Embryonic facial prominence (tissue), 1 donor: Measurements from ENCODE around the gene SEC16A.

Source experiments
- DNase-seq: peaks from one replicate; pipeline ENCODE4 v3.0.0-alpha.2; 2016; ENCODE audit errors: extremely low spot score

SEC16A gene

DNA sequence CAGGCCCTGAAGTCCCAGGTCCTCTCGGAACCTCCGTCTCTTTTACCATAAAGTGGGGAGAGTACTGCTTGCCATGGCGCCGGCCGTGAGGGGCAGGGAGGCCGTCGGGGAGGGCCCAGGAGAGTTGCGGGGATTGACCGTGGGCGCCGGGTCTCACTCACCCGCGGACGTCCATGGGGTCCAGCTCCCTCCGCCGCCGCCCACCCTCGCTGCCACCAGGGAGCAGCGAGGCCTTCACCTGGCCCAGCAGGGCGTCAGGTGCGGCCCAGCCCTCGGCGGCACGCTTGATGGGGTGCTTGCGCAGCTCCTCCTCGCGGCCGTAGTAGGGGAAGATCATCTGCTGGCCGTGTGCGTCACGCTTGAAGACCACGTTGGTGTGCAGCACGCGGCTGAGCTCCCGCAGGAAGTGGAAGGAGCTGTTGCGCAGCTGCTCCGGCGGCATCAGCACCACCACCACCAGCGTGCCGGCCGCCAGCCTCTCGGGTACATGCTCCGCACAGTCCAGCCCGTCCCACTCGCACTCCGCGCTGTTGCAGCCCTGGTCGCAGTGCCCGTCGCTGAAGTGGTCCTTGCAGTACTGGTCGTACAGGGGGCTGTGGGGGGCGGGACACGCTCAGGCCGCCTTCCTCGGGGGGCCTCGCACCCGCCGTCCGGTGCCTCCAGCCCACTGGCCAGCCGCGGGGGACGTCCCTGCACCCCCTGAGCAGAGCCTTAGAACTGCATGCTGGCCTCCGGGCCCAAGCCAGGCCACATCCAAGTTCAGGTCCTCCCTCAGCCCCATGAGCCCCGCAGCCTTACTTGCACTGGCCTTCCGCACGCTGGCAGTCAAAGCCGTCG, 21.9 kb upstream of the SEC16A start:
- no peak for DNase-seq

GRCh38 chr9:136502940-136503550, 20.2 kb upstream of the SEC16A start:
- DNase-seq, result no peak

- no peak for DNase-seq
Measured at GRCh38 chr9:136502196-136502595, 19.4 kb upstream of the SEC16A start.

- no peak for DNase-seq
Measured at GRCh38 chr9:136501686-136502085, 18.8 kb upstream of the SEC16A start.

GRCh38 chr9:136499935-136500910, 17.4 kb upstream of the SEC16A start:
- no peak for DNase-seq

DNA sequence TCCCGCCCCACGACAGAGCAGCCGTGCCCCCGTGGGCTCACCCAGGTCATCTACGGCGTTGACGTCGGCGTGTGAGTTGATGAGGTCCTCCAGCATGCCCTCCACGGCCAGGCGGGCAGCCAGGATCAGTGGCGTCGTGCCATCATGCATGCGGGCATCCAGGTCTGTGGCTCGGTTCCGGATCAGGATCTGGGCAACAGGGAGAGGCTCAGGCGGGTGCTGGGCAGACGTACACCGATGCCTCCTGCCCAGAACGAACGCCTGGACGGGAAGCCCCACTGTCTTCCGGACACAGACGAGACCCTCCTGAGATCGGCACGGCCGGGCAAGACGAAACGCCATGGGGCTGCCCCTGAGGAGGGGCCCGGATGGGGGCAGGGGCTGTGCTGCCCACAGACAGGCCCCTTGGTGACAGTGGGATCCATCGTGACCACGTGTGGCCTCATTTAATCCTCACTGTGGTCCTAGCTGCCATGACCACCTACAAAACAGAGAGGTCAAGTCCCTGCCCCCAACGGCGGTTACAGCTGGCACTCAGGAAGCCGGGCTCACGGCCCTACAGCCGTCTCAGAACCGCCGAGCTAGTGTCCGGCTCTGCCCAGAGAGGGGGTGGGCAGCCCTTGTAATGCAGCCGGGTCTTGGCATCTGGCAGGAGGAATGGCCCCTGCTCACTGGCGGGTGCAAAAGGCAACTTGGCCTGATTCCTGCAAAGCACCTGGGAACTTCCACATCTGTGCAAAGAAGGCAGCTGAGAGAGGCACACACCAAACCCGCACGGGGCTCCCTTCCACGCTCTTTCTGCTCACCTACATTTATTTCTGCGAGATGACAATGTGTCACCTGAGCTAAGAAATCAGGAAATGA, 16.5 kb upstream of the SEC16A start:
- no peak for DNase-seq

DNA sequence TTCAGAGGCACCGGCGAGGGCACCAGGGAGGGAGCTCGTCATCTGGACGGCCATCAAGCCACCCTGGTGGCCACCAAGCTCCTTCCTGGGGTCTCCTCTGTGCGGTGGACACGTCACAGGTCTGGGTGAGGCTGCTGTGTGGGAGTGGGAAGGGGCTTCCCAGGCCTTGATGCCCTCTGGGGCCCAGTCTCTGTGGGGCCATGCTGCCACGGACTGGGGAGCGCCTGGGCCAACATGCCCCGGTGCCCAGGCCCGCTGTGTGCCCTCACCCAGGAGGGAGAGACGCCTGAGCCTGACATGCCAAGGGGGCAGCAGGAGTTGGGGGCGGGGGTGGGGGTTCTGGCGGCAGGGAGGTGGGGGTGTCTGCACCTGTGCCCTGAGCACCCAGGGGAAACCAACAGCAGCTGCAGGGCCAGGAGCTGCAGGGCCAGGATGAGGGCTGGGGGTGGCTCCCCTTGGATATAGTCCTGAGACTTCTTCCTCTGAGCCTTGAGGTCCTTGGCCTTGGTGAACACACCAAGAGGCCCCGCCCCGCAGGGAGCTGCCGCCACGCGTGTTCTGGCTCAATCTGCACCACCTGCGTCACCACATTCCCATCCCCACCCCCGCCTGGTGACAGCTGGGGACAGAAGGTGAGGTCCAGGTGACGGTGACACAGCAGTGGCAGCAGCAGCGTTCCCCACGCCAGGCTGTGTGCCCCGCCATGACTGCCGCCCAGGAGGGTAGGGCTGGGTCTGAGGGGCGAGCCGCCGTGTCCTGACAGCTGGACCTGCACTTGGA, 15.3 kb upstream of the SEC16A start:
- no peak for DNase-seq

DNA sequence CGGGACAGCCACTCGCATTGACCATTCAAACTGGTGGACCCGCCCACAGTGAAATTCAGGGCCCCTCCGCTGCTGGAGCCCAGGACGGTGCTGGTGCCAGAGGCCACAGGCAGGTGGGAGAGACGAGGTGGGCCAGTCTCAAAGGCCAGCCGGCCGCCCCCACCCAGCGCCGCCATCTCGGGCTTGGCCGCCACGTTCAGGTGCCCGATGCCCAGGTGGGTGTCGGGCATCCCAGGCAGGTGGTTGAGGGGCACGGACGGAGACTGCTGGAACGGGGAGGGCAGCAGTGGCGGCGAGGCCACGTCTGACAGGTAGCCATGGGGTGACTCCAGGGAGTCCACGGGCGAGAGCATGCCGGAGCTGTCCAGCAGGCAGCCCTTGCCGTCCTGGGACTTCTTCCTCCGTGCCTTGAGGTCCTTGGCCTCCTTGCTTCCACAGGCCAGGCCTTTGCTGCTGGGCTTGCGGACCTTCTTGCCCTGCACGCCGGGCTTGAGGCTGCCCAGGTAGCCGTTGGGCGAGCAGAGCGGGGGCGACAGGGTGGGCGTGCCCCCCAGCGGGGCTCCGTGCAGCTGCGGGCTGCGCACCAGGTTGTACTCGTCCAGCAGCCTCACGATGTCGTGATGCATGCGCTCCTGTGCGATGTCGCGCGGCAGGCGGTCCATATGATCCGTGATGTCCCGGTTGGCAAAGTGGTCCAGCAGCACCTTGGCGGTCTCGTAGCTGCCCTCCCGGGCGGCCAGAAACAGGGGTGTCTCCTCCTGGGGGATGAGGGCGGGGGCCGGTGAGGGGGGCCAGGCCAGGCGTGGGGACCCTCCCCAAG, 14.2 kb upstream of the SEC16A start:
- DNase-seq, result no peak

DNA sequence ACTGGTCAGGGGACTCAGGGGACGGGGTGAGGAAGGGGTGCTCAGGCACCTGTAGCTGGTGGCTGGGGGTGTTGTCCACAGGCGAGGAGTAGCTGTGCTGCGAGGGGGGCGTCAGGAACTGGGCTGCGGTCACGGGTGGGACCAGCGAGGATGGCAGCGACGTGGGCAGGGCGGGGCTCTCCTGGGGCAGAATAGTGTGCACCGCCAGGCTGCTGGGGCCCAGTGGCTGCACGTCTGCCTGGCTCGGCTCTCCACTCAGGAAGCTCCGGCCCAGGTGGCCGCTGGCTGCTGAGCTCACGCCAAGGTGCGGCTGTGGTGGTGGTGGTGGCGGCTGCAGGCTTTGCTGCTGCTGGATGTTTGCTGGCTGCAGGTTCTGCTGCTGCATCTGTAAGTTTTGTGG, 13.3 kb upstream of the SEC16A start:
- no peak for DNase-seq

- no peak for DNase-seq
Measured at GRCh38 chr9:136495238-136495800, 12.5 kb upstream of the SEC16A start.

DNA sequence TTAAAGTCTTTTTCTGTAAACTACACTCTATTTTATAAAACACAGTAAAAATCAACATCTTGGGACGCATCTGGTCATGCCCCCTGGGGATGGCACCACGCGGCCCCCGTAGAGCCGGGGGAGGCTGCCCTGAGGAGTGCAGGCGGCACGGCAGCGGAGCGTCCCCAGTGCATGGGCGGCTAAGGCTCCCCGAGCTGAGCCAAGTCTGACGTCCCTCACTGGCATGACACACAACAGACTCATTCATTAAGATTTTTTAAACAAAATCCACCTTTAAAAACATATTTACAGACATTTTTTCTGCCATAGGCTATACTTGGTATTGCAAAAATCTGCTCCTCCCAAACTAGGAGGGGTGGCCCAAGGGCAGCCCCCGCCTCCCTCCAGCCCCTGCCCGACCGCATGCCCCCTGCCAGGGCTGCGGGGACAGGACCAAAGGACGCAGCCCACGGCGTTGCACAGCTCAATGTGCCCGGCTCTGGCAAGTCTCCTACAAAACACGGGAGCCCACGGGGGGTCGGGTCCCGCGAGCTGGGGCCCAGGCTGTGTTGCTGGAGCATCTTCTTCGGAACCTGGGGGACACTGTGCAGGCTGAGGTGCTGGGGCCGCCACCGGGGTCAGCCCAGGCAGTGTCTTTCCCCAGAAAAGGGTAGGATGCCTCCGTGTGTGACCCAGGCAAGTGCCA, 11.8 kb upstream of the SEC16A start:
- DNase-seq, result no peak

- no peak for DNase-seq
Measured at GRCh38 chr9:136494012-136494411, 11.2 kb upstream of the SEC16A start.

DNA sequence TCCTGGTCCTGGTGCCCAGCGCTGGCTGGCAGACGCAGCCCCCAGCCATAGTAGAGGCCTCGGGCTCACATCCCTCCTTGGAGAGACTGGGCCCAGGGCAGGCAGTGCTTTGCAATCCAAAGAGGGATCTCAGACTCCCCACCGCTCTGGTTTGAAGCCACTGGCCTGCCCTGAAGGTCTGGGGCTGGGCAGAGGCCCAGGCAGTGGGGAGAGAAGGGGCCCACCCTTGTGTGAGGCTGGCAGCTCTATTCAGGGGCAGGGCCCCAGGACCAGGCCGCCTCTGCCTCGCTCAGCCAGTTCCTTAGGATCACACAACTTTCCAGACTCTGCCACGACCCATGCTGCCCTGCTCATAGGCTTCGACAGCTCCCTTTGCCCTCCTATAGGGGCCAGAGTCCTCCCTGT, 10.7 kb upstream of the SEC16A start:
- no peak for DNase-seq

- DNase-seq, result no peak
Measured at GRCh38 chr9:136492978-136493522, 10.2 kb upstream of the SEC16A start.

- no peak for DNase-seq
Measured at GRCh38 chr9:136489731-136490130, 6.9 kb upstream of the SEC16A start.

DNA sequence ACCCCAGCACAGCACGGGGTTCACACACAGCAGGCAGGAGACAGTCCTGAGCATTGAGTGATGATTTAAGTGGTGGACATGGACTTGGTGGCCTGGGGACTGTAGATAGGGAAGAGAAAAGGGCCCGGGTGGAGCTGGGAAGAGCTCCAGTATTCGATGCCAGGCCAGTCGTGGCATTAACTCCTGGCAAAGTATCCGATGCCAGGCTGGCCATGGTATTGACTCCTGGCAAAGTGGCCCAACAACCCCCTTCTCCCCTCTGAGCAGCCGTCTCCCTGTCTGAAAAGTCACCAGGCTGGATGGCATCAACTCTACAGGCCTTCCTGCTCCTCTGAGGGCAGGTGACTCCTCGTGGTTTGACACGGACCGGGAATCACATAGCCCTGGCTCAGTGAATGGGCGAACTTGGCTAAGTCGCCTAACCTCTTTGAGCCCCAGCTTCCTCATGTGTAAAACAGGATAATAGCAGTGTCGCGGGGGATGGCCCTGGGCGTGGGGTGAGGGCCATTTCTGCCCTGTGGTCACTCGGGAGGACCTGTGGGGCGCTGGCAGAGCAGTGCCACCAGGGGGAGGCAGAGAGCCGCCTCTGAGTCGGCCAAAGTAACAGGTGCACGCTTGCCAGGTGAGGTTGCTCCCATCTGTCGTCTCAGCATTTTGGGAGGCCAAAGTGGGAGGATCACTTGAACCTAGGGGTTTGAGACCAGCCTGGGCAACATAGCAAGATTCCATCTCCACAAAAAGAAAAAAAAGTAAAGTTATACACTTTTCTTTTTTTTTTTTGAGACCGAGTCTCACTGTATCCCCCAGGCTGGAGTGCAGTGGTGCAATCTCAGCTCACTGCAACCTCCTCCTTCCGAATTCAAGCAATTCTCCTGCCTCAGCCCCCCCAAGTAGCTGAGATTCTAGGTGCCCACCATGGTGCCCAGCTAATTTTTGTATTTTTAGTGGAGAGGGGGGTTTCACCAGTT, 5.7 kb upstream of the SEC16A start:
- no peak for DNase-seq

- no peak for DNase-seq
Measured at GRCh38 chr9:136487672-136488071, 4.8 kb upstream of the SEC16A start.
